MM.1S (cell line): ENCODE results near the gene C19orf44.
"Not testable (repeated sequence)": the region's sequence is repeated elsewhere in the genome, so short reads cannot be mapped to it uniquely, and the experiment has no call there.

ENCODE experiments used
- DNase-seq: peaks from one replicate; pipeline ENCODE4 v3.0.0-alpha.2; 2015
- H2AFZ ChIP-seq: fragments of 300-600 bp; sonication (generic); 2 replicates; pipeline ENCODE4 v1.6.0; 2016; ENCODE audit warnings: antibody characterized with exemption, low read length
- H3F3A ChIP-seq: fragments of 300-600 bp; sonication (generic); 2 replicates; pipeline ENCODE4 v1.6.1; 2016; ENCODE audit warnings: mild to moderate bottlenecking, antibody characterized with exemption, low read length, moderate library complexity, mixed read lengths; ENCODE audit not compliant: insufficient read depth
- H3K27ac ChIP-seq: fragments of 300-600 bp; sonication (generic); 2 replicates; pipeline ENCODE4 v1.5.1; 2016; ENCODE audit warnings: mild to moderate bottlenecking, low read length
- H3K27me3 ChIP-seq: fragments of 300-600 bp; sonication (generic); replicated peaks from 2 replicates; pipeline ENCODE4 v1.6.0; 2016; ENCODE audit warnings: low read length; ENCODE audit not compliant: insufficient read depth
- H3K36me3 ChIP-seq: fragments of 300-600 bp; sonication (generic); replicated peaks from 2 replicates; pipeline ENCODE4 v1.6.1; 2016; ENCODE audit warnings: mild to moderate bottlenecking, low read length, mixed read lengths; ENCODE audit not compliant: insufficient read depth
- H3K4me1 ChIP-seq: fragments of 300-600 bp; sonication (generic); 2 replicates; pipeline ENCODE4 v1.6.1; 2016; ENCODE audit warnings: low read length, mixed read lengths
- H3K4me2 ChIP-seq: fragments of 300-600 bp; sonication (generic); 2 replicates; pipeline ENCODE4 v1.6.0; 2016; ENCODE audit warnings: low read depth, low read length
- H3K4me3 ChIP-seq: fragments of 300-600 bp; sonication (generic); 2 replicates; pipeline ENCODE4 v1.5.1; 2016; ENCODE audit warnings: low read length, mixed read lengths
- H3K79me2 ChIP-seq: fragments of 300-600 bp; sonication (generic); 2 replicates; pipeline ENCODE4 v1.6.1; 2016; ENCODE audit warnings: mixed run types, low read length, mixed read lengths
- H3K9ac ChIP-seq: fragments of 300-600 bp; sonication (generic); 2 replicates; pipeline ENCODE4 v1.6.1; 2016; ENCODE audit warnings: low read length, mixed read lengths
- H3K9me2 ChIP-seq: fragments of 300-600 bp; sonication (generic); replicated peaks from 2 replicates; pipeline ENCODE4 v1.6.1; 2016; ENCODE audit warnings: mild to moderate bottlenecking, low read length, mixed read lengths; ENCODE audit not compliant: insufficient read depth
- H3K9me3 ChIP-seq: fragments of 300-600 bp; sonication (generic); replicated peaks from 2 replicates; pipeline ENCODE4 v1.6.1; 2016; ENCODE audit warnings: mild to moderate bottlenecking, low read length, mixed read lengths; ENCODE audit not compliant: insufficient read depth
- H4K20me1 ChIP-seq: fragments of 300-600 bp; sonication (generic); 2 replicates; pipeline ENCODE4 v1.6.1; 2016; ENCODE audit warnings: mild to moderate bottlenecking, low read length, moderate library complexity, mixed read lengths; ENCODE audit not compliant: insufficient read depth
- CTCF ChIP-seq: fragments of 300-600 bp; sonication (generic); IDR thresholded peaks from 2 replicates; pipeline ENCODE4 v1.5.1; 2016; ENCODE audit warnings: antibody characterized with exemption, low read length, mixed read lengths
- EZH2 ChIP-seq: fragments of 300-600 bp; sonication (generic); optimal IDR thresholded peaks from 2 replicates; pipeline ENCODE3; 2017; ENCODE audit warnings: low read depth, mild to moderate bottlenecking, antibody characterized with exemption, low read length, mixed read lengths
- EZH2phosphoT487 ChIP-seq: fragments of 300-600 bp; sonication (generic); IDR thresholded peaks from 2 replicates; pipeline ENCODE4 v1.6.1; 2018; ENCODE audit warnings: antibody characterized with exemption, low read length

Gene C19orf44

GRCh38 chr19:16542045-16542909 lies 46.1 kb downstream of the C19orf44 start, which contains the start of gene CHERP:
CHERP (minus strand) TSS chr19:16542437; CDS start chr19:16542378, 59 bp downstream.
- H3K4me2 ChIP-seq = peak within 1 kb of the TSS; percentile 79
- peak within 1 kb of the TSS; percentile 57 for H2AFZ ChIP-seq
- 0 out of 2 replicates have a peak, but pooled peaks cover 5% of the 10 kb centered on the region for H3K36me3 ChIP-seq
- no peak for TF ChIP-seq EZH2
- no peak for TF ChIP-seq CTCF
- TF ChIP-seq EZH2phosphoT487 = no peak
- peak within 1 kb of the TSS; percentile 69 for H3K27ac ChIP-seq
- H4K20me1 ChIP-seq = 0 out of 2 replicates have a peak, but pooled peaks cover 3% of the 10 kb centered on the region
- peaks cover 74% of the 10 kb centered on the region for H3K79me2 ChIP-seq
- H3F3A ChIP-seq = no peaks in the 10 kb centered on the region; the same call in 1 of the 2 replicates
- H3K9me2 ChIP-seq = no peaks in the 10 kb centered on the region
- no peaks in the 10 kb centered on the region for H3K27me3 ChIP-seq
- H3K4me1 ChIP-seq = peaks cover 10% of the 10 kb centered on the region
- peak within 1 kb of the TSS; percentile 81 for H3K4me3 ChIP-seq
- peak within 1 kb of the TSS; percentile 88 for H3K9ac ChIP-seq
- peak; percentile 96 for DNase-seq
- H3K9me3 ChIP-seq = no peaks in the 10 kb centered on the region

- no peaks in the 10 kb centered on the region; the same call in 1 of the 2 replicates for H3F3A ChIP-seq
- H2AFZ ChIP-seq = peak overlapping the region; percentile 47
- TF ChIP-seq EZH2phosphoT487 = no peak
- no peak for TF ChIP-seq EZH2
- no peak for TF ChIP-seq CTCF
- peaks cover 10% of the 10 kb centered on the region for H3K4me1 ChIP-seq
- H4K20me1 ChIP-seq = 0 out of 2 replicates have a peak, but pooled peaks cover 3% of the 10 kb centered on the region
- H3K27ac ChIP-seq = peak overlapping the region; percentile 69
- no peaks in the 10 kb centered on the region for H3K9me2 ChIP-seq
- peak; percentile 15 for DNase-seq
- H3K4me2 ChIP-seq = peak overlapping the region; percentile 60
- H3K9ac ChIP-seq = peak overlapping the region; percentile 88
- H3K4me3 ChIP-seq = peak overlapping the region; percentile 81
- H3K9me3 ChIP-seq = no peaks in the 10 kb centered on the region
- H3K36me3 ChIP-seq = 0 out of 2 replicates have a peak, but pooled peaks cover 5% of the 10 kb centered on the region
- peaks cover 67% of the 10 kb centered on the region for H3K79me2 ChIP-seq
- no peaks in the 10 kb centered on the region for H3K27me3 ChIP-seq
Observed at GRCh38 chr19:16542910-16543472, 46.8 kb downstream of the C19orf44 start.

- H3K9me2 ChIP-seq, H3K9me3 ChIP-seq, H3F3A ChIP-seq, H3K27ac ChIP-seq, H3K27me3 ChIP-seq, H3K4me1 ChIP-seq, H4K20me1 ChIP-seq, H2AFZ ChIP-seq, H3K36me3 ChIP-seq, DNase-seq: not testable (repeated sequence)
- Histone ChIP-seq H3K4me3 (peak overlapping the region; percentile 81), H3K79me2 (peaks cover 60% of the 10 kb centered on the region), H3K4me2 (peak overlapping the region; percentile 60; the same call in 1 of the 2 replicates), H3K9ac (peak overlapping the region; percentile 88; the same call in 1 of the 2 replicates)
Observed at GRCh38 chr19:16543734-16544133, 47.5 kb downstream of the C19orf44 start.
